SJCRH30 (cell line): ENCODE measurements around the gene GRIK2. TPM values are rescaled to one million over a fixed set of nuclear protein-coding genes. Genes with fewer than 3 reads are reported as not detected.

ENCODE experiments used
- DNase-seq, 2 experiments: peaks; one replicate each; pipeline ENCODE4 v3.0.0-alpha.2; 2015 to 2020
- H3K27ac ChIP-seq: fragments of 250-450 bp; sonication (Bioruptor Pico); 2 replicates; pipeline ENCODE4 v1.5.1; 2020; ENCODE audit warnings: mild to moderate bottlenecking, moderate library complexity
- H3K27me3 ChIP-seq: fragments of 250-450 bp; sonication (Bioruptor Pico); 2 replicates; pipeline ENCODE4 v1.5.1; 2020; ENCODE audit warnings: mild to moderate bottlenecking, moderate library complexity
- H3K36me3 ChIP-seq: fragments of 250-450 bp; sonication (Bioruptor Pico); 2 replicates; pipeline ENCODE4 v1.5.1; 2020; ENCODE audit warnings: mild to moderate bottlenecking, moderate library complexity
- H3K4me1 ChIP-seq: fragments of 250-450 bp; sonication (Bioruptor Pico); 2 replicates; pipeline ENCODE4 v1.5.1; 2020; ENCODE audit warnings: mild to moderate bottlenecking, moderate library complexity
- H3K4me3 ChIP-seq: fragments of 250-450 bp; sonication (Bioruptor Pico); 2 replicates; pipeline ENCODE4 v1.5.1; 2020; ENCODE audit warnings: mild to moderate bottlenecking, moderate library complexity
- H3K9me3 ChIP-seq: fragments of 250-450 bp; sonication (Bioruptor Pico); replicated peaks from 2 replicates; pipeline ENCODE4 v1.5.1; 2020; ENCODE audit warnings: mild to moderate bottlenecking, moderate library complexity
- total RNA-seq: library from RNA; depleted of rRNA; stranded (reverse); fragments of >200 nt; shearing (Covaris generic); gene quantifications from 2 replicates; pipeline ENCODE4 v1.2.3, GENCODE V29; 2014

The GRIK2 gene
- total RNA-seq, 1 experiment from 2014 or later: 0.22 TPM

GRCh38 chr6:101741474-101742171 lies 348.1 kb downstream of the GRIK2 start:
- H3K4me3 ChIP-seq: no peak overlapping the region

GRCh38 chr6:101747160-101747559 lies 353.7 kb downstream of the GRIK2 start:
- Histone ChIP-seq H3K4me1 (no peaks in the 10 kb centered on the region), H3K9me3 (no peaks in the 10 kb centered on the region), H3K27ac (no peak overlapping the region), H3K36me3 (no peaks in the 10 kb centered on the region), H3K27me3 (no peaks in the 10 kb centered on the region), H3K4me3 (no peak overlapping the region)
- no peak for DNase-seq

More at GRCh38 chr6:101741474-101742171, 348.1 kb downstream of the GRIK2 start:
- H3K9me3 ChIP-seq: no peaks in the 10 kb centered on the region
- H3K27ac ChIP-seq: no peak overlapping the region
- H3K36me3 ChIP-seq: no peaks in the 10 kb centered on the region
- no peak for DNase-seq
- no peaks in the 10 kb centered on the region for H3K4me1 ChIP-seq
- H3K27me3 ChIP-seq: no peaks in the 10 kb centered on the region

- Histone ChIP-seq H3K27ac (no peak overlapping the region), H3K36me3 (no peaks in the 10 kb centered on the region), H3K9me3 (no peaks in the 10 kb centered on the region), H3K27me3 (no peaks in the 10 kb centered on the region), H3K4me1 (no peaks in the 10 kb centered on the region), H3K4me3 (no peak overlapping the region)
- DNase-seq: no peak
Observed at GRCh38 chr6:101747716-101748115, 354.2 kb downstream of the GRIK2 start.

GRCh38 chr6:101755931-101756330 lies 362.4 kb downstream of the GRIK2 start:
- Histone ChIP-seq H3K36me3 (no peaks in the 10 kb centered on the region), H3K4me3 (no peak overlapping the region), H3K9me3 (no peaks in the 10 kb centered on the region), H3K4me1 (no peaks in the 10 kb centered on the region), H3K27ac (no peak overlapping the region), H3K27me3 (no peaks in the 10 kb centered on the region)
- no peak for DNase-seq

- no peaks in the 10 kb centered on the region for H3K9me3 ChIP-seq
- no peaks in the 10 kb centered on the region for H3K36me3 ChIP-seq
- no peaks in the 10 kb centered on the region for H3K4me1 ChIP-seq
- no peaks in the 10 kb centered on the region for H3K27me3 ChIP-seq
- H3K4me3 ChIP-seq: no peak overlapping the region
- H3K27ac ChIP-seq: no peak overlapping the region
- DNase-seq: no peak
Observed at GRCh38 chr6:101758368-101758767, 364.9 kb downstream of the GRIK2 start.

- H3K4me3 ChIP-seq: no peak overlapping the region
- no peak for DNase-seq
- H3K27me3 ChIP-seq: no peaks in the 10 kb centered on the region
Observed at GRCh38 chr6:101760843-101761621, 367.5 kb downstream of the GRIK2 start.

GRCh38 chr6:101762851-101763250 lies 369.3 kb downstream of the GRIK2 start:
- H3K27me3 ChIP-seq: no peaks in the 10 kb centered on the region
- no peaks in the 10 kb centered on the region for H3K9me3 ChIP-seq
- H3K36me3 ChIP-seq: no peaks in the 10 kb centered on the region
- no peak overlapping the region for H3K4me3 ChIP-seq
- no peak for DNase-seq
- no peak overlapping the region for H3K27ac ChIP-seq
- no peaks in the 10 kb centered on the region for H3K4me1 ChIP-seq

More at GRCh38 chr6:101760843-101761621, 367.5 kb downstream of the GRIK2 start:
- Histone ChIP-seq H3K36me3 (no peaks in the 10 kb centered on the region), H3K27ac (no peak overlapping the region), H3K4me1 (no peaks in the 10 kb centered on the region), H3K9me3 (no peaks in the 10 kb centered on the region)

- Histone ChIP-seq H3K27me3 (no peaks in the 10 kb centered on the region), H3K4me1 (no peaks in the 10 kb centered on the region), H3K36me3 (no peaks in the 10 kb centered on the region), H3K4me3 (no peak overlapping the region), H3K27ac (no peak overlapping the region), H3K9me3 (no peaks in the 10 kb centered on the region)
- DNase-seq: no peak
Observed at GRCh38 chr6:101765281-101765680, 371.8 kb downstream of the GRIK2 start.

- Histone ChIP-seq H3K4me3 (no peak overlapping the region), H3K27ac (no peak overlapping the region), H3K4me1 (no peaks in the 10 kb centered on the region), H3K27me3 (no peaks in the 10 kb centered on the region), H3K36me3 (no peaks in the 10 kb centered on the region), H3K9me3 (no peaks in the 10 kb centered on the region)
- DNase-seq: no peak
Observed at GRCh38 chr6:101770116-101770515, 376.6 kb downstream of the GRIK2 start.

- DNase-seq: no peak
- H3K4me1 ChIP-seq: no peaks in the 10 kb centered on the region
- no peak overlapping the region for H3K27ac ChIP-seq
- H3K27me3 ChIP-seq: no peaks in the 10 kb centered on the region
- H3K36me3 ChIP-seq: no peaks in the 10 kb centered on the region
- no peaks in the 10 kb centered on the region for H3K9me3 ChIP-seq
- no peak overlapping the region for H3K4me3 ChIP-seq
Observed at GRCh38 chr6:101776919-101777350, 383.4 kb downstream of the GRIK2 start.

GRCh38 chr6:101777646-101778045 lies 384.1 kb downstream of the GRIK2 start:
- Histone ChIP-seq H3K36me3 (no peaks in the 10 kb centered on the region), H3K27ac (no peak overlapping the region), H3K4me1 (no peaks in the 10 kb centered on the region), H3K27me3 (no peaks in the 10 kb centered on the region), H3K4me3 (no peak overlapping the region), H3K9me3 (no peaks in the 10 kb centered on the region)
- no peak for DNase-seq

GRCh38 chr6:101779051-101779844 lies 385.7 kb downstream of the GRIK2 start:
- no peak for DNase-seq
- H3K9me3 ChIP-seq: no peaks in the 10 kb centered on the region
- no peaks in the 10 kb centered on the region for H3K27me3 ChIP-seq
- no peak overlapping the region for H3K27ac ChIP-seq
- no peaks in the 10 kb centered on the region for H3K36me3 ChIP-seq
- H3K4me3 ChIP-seq: no peak overlapping the region
- H3K4me1 ChIP-seq: no peaks in the 10 kb centered on the region

- Histone ChIP-seq H3K9me3 (no peaks in the 10 kb centered on the region), H3K4me3 (no peak overlapping the region), H3K36me3 (no peaks in the 10 kb centered on the region), H3K27ac (no peak overlapping the region), H3K4me1 (no peaks in the 10 kb centered on the region), H3K27me3 (no peaks in the 10 kb centered on the region)
- no peak for DNase-seq
Observed at GRCh38 chr6:101783287-101783686, 389.8 kb downstream of the GRIK2 start.

- Histone ChIP-seq H3K27ac (no peak overlapping the region), H3K36me3 (no peaks in the 10 kb centered on the region), H3K9me3 (no peaks in the 10 kb centered on the region), H3K27me3 (no peaks in the 10 kb centered on the region), H3K4me1 (no peaks in the 10 kb centered on the region), H3K4me3 (no peak overlapping the region)
- no peak for DNase-seq
Observed at GRCh38 chr6:101784094-101784493, 390.6 kb downstream of the GRIK2 start.

GRCh38 chr6:101799531-101799930 lies 406.0 kb downstream of the GRIK2 start:
- Histone ChIP-seq H3K9me3 (no peaks in the 10 kb centered on the region; the same call in 1 of the 2 replicates), H3K36me3 (no peaks in the 10 kb centered on the region), H3K27ac (no peak overlapping the region), H3K4me1 (no peaks in the 10 kb centered on the region), H3K27me3 (no peaks in the 10 kb centered on the region), H3K4me3 (no peak overlapping the region)
- DNase-seq: no peak
